Measurements from ENCODE around the gene GAB1. TPM values are rescaled to one million over a fixed set of nuclear protein-coding genes. Genes with fewer than 3 reads are reported as not detected.

The GAB1 gene
- total and polyA plus RNA-seq, 2 of the 13 experiments (the other 11 are each of a cell fraction or from before 2014, with no cell fraction given), result 8.7 to 14.7 TPM

DNA sequence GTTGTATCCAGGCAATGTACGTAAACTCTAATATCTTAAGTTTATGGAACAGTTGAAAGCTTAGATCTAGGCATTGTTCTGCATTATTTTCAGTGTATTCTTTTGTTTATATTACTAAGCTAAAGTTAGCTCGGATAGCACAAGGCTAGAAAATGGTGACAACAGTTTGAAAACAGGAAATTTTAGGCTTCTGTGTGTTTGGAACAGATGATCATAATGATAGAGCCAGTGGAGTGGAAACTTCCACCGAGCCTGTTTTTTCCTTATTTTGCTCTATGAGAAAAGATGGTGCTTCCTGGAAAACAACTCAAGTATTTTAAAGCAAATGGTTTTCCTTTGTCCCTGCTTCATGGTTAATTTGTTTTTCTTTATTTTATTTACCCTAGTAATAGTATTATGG lies 70.8 kb downstream of the GAB1 start:
- no peaks in the 10 kb centered on the region for H3K27me3 ChIP-seq (ENCODE audit: control insufficient read depth in 1 of 2, insufficient read depth in 2 of 2, low read length in 2 of 2)
- ChIA-PET CTCF (ENCODE audit: low intra/inter-chr PET ratio, low total read pairs) (no interaction called here), POLR2A (no interaction called here)
- no peak overlapping the region for H3K9ac ChIP-seq (ENCODE audit: insufficient read depth, low read depth, low read length)
- H3K4me2 ChIP-seq (ENCODE audit: low read depth, low read length), result no peak overlapping the region
- DNase-seq (ENCODE audit: low spot score) (no peak), ATAC-seq (no peak), FAIRE-seq (no peak)
- H4K20me1 ChIP-seq (ENCODE audit: insufficient read depth, low read length), result no peaks in the 10 kb centered on the region; the same call in 1 of the 2 replicates
- no peaks in the 10 kb centered on the region for H3K36me3 ChIP-seq (replicated peaks in 1 of 2; ENCODE audit: control insufficient read depth in 1 of 2, insufficient read depth in 2 of 2, low read length in 2 of 2)
- H3K9me3 ChIP-seq (ENCODE audit: low read length), result no peaks in the 10 kb centered on the region
- no peak for TF ChIP-seq ZNF432 (CRISPR knock-in tag; IDR thresholded peaks at IDR 0.05; ENCODE audit: borderline replicate concordance)
- TF ChIP-seq, protein P1, sequence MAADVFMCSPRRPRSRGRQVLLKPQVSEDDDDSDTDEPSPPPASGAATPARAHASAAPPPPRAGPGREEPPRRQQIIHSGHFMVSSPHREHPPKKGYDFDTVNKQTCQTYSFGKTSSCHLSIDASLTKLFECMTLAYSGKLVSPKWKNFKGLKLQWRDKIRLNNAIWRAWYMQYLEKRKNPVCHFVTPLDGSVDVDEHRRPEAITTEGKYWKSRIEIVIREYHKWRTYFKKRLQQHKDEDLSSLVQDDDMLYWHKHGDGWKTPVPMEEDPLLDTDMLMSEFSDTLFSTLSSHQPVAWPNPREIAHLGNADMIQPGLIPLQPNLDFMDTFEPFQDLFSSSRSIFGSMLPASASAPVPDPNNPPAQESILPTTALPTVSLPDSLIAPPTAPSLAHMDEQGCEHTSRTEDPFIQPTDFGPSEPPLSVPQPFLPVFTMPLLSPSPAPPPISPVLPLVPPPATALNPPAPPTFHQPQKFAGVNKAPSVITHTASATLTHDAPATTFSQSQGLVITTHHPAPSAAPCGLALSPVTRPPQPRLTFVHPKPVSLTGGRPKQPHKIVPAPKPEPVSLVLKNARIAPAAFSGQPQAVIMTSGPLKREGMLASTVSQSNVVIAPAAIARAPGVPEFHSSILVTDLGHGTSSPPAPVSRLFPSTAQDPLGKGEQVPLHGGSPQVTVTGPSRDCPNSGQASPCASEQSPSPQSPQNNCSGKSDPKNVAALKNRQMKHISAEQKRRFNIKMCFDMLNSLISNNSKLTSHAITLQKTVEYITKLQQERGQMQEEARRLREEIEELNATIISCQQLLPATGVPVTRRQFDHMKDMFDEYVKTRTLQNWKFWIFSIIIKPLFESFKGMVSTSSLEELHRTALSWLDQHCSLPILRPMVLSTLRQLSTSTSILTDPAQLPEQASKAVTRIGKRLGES (CRISPR knock-in tag; IDR thresholded peaks at IDR 0.05; ENCODE audit: borderline replicate concordance), result no peak
- TF ChIP-seq, protein P2, sequence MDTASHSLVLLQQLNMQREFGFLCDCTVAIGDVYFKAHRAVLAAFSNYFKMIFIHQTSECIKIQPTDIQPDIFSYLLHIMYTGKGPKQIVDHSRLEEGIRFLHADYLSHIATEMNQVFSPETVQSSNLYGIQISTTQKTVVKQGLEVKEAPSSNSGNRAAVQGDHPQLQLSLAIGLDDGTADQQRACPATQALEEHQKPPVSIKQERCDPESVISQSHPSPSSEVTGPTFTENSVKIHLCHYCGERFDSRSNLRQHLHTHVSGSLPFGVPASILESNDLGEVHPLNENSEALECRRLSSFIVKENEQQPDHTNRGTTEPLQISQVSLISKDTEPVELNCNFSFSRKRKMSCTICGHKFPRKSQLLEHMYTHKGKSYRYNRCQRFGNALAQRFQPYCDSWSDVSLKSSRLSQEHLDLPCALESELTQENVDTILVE (CRISPR knock-in tag; IDR thresholded peaks at IDR 0.05), result no peak
- TF ChIP-seq, protein P3, sequence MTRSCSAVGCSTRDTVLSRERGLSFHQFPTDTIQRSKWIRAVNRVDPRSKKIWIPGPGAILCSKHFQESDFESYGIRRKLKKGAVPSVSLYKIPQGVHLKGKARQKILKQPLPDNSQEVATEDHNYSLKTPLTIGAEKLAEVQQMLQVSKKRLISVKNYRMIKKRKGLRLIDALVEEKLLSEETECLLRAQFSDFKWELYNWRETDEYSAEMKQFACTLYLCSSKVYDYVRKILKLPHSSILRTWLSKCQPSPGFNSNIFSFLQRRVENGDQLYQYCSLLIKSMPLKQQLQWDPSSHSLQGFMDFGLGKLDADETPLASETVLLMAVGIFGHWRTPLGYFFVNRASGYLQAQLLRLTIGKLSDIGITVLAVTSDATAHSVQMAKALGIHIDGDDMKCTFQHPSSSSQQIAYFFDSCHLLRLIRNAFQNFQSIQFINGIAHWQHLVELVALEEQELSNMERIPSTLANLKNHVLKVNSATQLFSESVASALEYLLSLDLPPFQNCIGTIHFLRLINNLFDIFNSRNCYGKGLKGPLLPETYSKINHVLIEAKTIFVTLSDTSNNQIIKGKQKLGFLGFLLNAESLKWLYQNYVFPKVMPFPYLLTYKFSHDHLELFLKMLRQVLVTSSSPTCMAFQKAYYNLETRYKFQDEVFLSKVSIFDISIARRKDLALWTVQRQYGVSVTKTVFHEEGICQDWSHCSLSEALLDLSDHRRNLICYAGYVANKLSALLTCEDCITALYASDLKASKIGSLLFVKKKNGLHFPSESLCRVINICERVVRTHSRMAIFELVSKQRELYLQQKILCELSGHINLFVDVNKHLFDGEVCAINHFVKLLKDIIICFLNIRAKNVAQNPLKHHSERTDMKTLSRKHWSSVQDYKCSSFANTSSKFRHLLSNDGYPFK (CRISPR knock-in tag; IDR thresholded peaks at IDR 0.05; ENCODE audit: borderline replicate concordance), result no peak
- no peak for TF ChIP-seq ZNF264 (CRISPR knock-in tag; IDR thresholded peaks at IDR 0.05)
- TF ChIP-seq MIER3 (CRISPR knock-in tag; IDR thresholded peaks at IDR 0.05; ENCODE audit: borderline replicate concordance), result no peak
- WGBS (ENCODE audit: low lambda C conversion rate), result 88% methylated on average over 3 of the region's 3 CpGs
- H3K27ac ChIP-seq (ENCODE audit: extremely low read length, insufficient read depth, low read length), result no peak overlapping the region
- no TSS peak for BruUV-seq (replicated peaks)
- in situ Hi-C loops (cut with HindIII; ENCODE audit: extremely low pct_ligation_motif_present, low pct_unique_long_range_greater_than_20kb), result no loop called here
- H2AFZ ChIP-seq (ENCODE audit: low read length), result no peak overlapping the region
- intact Hi-C loops (cut with micrococcal nuclease; ENCODE audit: unreplicated experiment), result no loop called here
- peaks cover 7% of the 10 kb centered on the region; the same call in 1 of the 2 replicates for H3K4me1 ChIP-seq (ENCODE audit: insufficient read depth, low read length)
- H3K79me2 ChIP-seq (ENCODE audit: insufficient read depth, low read length), result peaks cover 2% of the 10 kb centered on the region
- H3K4me3 ChIP-seq (replicated peaks in 1 of 3; ENCODE audit: insufficient read depth in 1 of 3, low read depth in 2 of 3, low read length in 3 of 3), result no peak overlapping the region
